ENCODE measurements around the gene POLR1E. TPM values are rescaled to one million over a fixed set of nuclear protein-coding genes. Genes with fewer than 3 reads are reported as not detected.
A peak's percentile ranks its signal among the peaks of the same experiment; 100 is the strongest.

Gene POLR1E
- total and polyA plus RNA-seq, 10 of the 15 experiments (the other 5 are each of a cell fraction or from before 2014, with no cell fraction given) = 13.7 to 71.3 (median 50.4) TPM

GRCh38 chr9:37465249-37466036 lies 20.3 kb upstream of the POLR1E start, which contains the start of gene ZBTB5 (continued):
- TF ChIP-seq ZBTB40 (IDR thresholded peaks at IDR 0.05; ENCODE audit: borderline replicate concordance) (peak; percentile 87), EP300 (IDR thresholded peaks at IDR 0.05; ENCODE audit: borderline replicate concordance in 1 of 2, control insufficient read depth in 1 of 2, low read depth in 2 of 2, low read length in 2 of 2) (no peak), SREBF1 (IDR thresholded peaks at IDR 0.05; ENCODE audit: low read length) (0 out of 2 replicates have a peak, but pooled peaks have one; percentile 26), FOS (IDR thresholded peaks at IDR 0.05; ENCODE audit: borderline replicate concordance, extremely low read depth, insufficient read length) (peak; percentile 78), SPI1 (IDR thresholded peaks at IDR 0.05; ENCODE audit: borderline replicate concordance, insufficient read depth, low read depth, low read length) (peak; percentile 57; the same call in 1 of the 2 replicates), CREB1 (IDR thresholded peaks at IDR 0.05; ENCODE audit: low read depth) (peak; percentile 89), STAT3 (IDR thresholded peaks at IDR 0.05; ENCODE audit: low read depth, low read length) (no peak), POLR2A (IDR thresholded peaks at IDR 0.05; ENCODE audit: low read depth, low read length) (no peak), KLF5 (IDR thresholded peaks at IDR 0.05; ENCODE audit: partially characterized antibody) (no peak), USF2 (IDR thresholded peaks at IDR 0.05; ENCODE audit: borderline replicate concordance, low read depth, low read length) (peak; percentile 17; the same call in 1 of the 2 replicates), KAT2A (conservative IDR thresholded peaks at IDR 0.05; ENCODE audit: control insufficient read depth, low read depth, low read length) (no peak), JUND (IDR thresholded peaks at IDR 0.05; ENCODE audit: low read depth, low read length) (peak; percentile 48; the same call in 1 of the 2 replicates), RUNX3 (IDR thresholded peaks at IDR 0.05; ENCODE audit: low read length) (peak; percentile 93), NFXL1 (IDR thresholded peaks at IDR 0.05; ENCODE audit: borderline replicate concordance) (no peak), PKNOX1 (IDR thresholded peaks at IDR 0.05) (peak; percentile 90), CHD1 (IDR thresholded peaks at IDR 0.05; ENCODE audit: low read depth, low read length) (no peak), NFYA (IDR thresholded peaks at IDR 0.05; ENCODE audit: borderline replicate concordance, low read depth, low read length) (peak; percentile 90; the same call in 1 of the 2 replicates), ZNF592 (IDR thresholded peaks at IDR 0.05) (no peak), ZNF274 (IDR thresholded peaks at IDR 0.05; ENCODE audit: insufficient read depth, insufficient read length) (no peak)

Data from GM12878 (cell line).